HepG2 (cell line): ENCODE measurements around the gene DNAH8. TPM values are rescaled to one million over a fixed set of nuclear protein-coding genes. Genes with fewer than 3 reads are reported as not detected.

Experiments used
- FUBP1 ChIP-seq: sonication (generic); formaldehyde crosslinking; IDR thresholded peaks from 2 replicates; pipeline ENCODE4 v1.5.1; 2020; ENCODE audit warnings: missing genetic modification reagents, mild to moderate bottlenecking, borderline replicate concordance
- SP2 ChIP-seq: sonication (generic); formaldehyde crosslinking; IDR thresholded peaks from 2 replicates; pipeline ENCODE4 v1.5.1; 2020; ENCODE audit warnings: mild to moderate bottlenecking, missing genetic modification reagents
- SP4 ChIP-seq: sonication (generic); formaldehyde crosslinking; IDR thresholded peaks from 2 replicates; pipeline ENCODE4 v1.8.1; 2023; ENCODE audit warnings: mild to moderate bottlenecking, missing genetic modification reagents
- ZBTB37 ChIP-seq: sonication (generic); formaldehyde crosslinking; IDR thresholded peaks from 2 replicates; pipeline ENCODE4 v1.4.0; 2020; ENCODE audit warnings: mild to moderate bottlenecking, missing genetic modification reagents
- ZFP90 ChIP-seq: sonication (generic); formaldehyde crosslinking; IDR thresholded peaks from 2 replicates; pipeline ENCODE4 v1.8.0; 2022; ENCODE audit warnings: missing genetic modification reagents, mild to moderate bottlenecking, inconsistent platforms, borderline replicate concordance
- ZHX1 ChIP-seq: sonication (generic); formaldehyde crosslinking; IDR thresholded peaks from 2 replicates; pipeline ENCODE4 v1.8.1; 2022; ENCODE audit warnings: low read depth, mild to moderate bottlenecking, missing genetic modification reagents
- ZNF230 ChIP-seq: sonication (generic); formaldehyde crosslinking; IDR thresholded peaks from 2 replicates; pipeline ENCODE4 v1.4.0; 2020; ENCODE audit warnings: mild to moderate bottlenecking, missing genetic modification reagents
- polyA plus RNA-seq, 8 experiments: library from polyadenylated mRNA; depleted of rRNA in 3 of 8; stranded (reverse) in 7 of 8; unstranded in 1 of 8; fragments of >200 nt; fragmentation: Illumina TruSeq in 4 of 8; extraction: Trizol in 4 of 8; gene quantifications; 2 replicates each; pipeline versions ENCODE4 v1.2.1 to v1.2.3, GENCODE V29; 2011 to 2016; ENCODE audit warnings: low read depth in 4 of 8, missing spikeins in 1 of 8, mixed read lengths in 1 of 8; ENCODE audit not compliant: insufficient read depth in 1 of 8
- total RNA-seq, 5 experiments: library from RNA; depleted of rRNA; stranded (reverse); fragments of >200 nt; fragmentation: Illumina TruSeq; extraction: Trizol; gene quantifications; 2 replicates each; pipeline ENCODE4 v1.2.3, GENCODE V29; 2016; ENCODE audit warnings: low read depth in 1 of 5

DNAH8 gene
- total and polyA plus RNA-seq, 2 of the 13 experiments (the other 11 are each of a cell fraction or from before 2014, with no cell fraction given): not detected

- TF ChIP-seq FUBP1 (CRISPR knock-in tag) (no peak), SP2 (CRISPR knock-in tag) (no peak), ZHX1 (CRISPR knock-in tag) (no peak), ZFP90 (CRISPR knock-in tag) (no peak), ZNF230 (CRISPR knock-in tag) (no peak), SP4 (CRISPR knock-in tag) (no peak), ZBTB37 (CRISPR knock-in tag) (no peak)
These were observed 23.1 kb downstream of the DNAH8 start (continued) for GRCh38 chr6:38738261-38738660.
